ENCODE results near the gene SDCBP2. TPM values are rescaled to one million over a fixed set of nuclear protein-coding genes. Genes with fewer than 3 reads are reported as not detected.

The SDCBP2 gene
- total RNA-seq, 2 donors from 2014 or later, result 1.5 to 5.1 TPM

DNA sequence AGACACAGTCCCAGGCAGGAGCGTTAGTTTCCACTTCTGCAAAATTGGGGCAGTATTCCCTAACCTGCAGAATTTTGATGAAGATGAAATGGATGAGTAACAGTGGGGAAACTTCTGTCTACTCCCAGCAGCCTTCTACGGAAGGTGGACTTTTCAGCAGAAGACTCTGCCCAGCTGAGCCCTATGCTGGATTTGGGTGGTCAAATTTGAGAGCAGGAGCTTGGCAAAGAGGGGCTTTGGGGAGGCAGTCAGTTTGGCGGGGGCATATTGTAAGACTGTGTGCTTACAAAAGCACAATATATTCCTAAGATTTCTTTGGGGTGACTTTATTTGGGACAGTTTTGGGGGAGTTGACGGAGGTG lies 5.4 kb upstream of the SDCBP2 start:
- Mint-ChIP-seq H3K9me3 (no peaks in the 10 kb centered on the region), H3K4me1 (no peaks in the 10 kb centered on the region), H3K27ac (no peak overlapping the region), H3K27me3 (ENCODE audit: insufficient read depth) (no peaks in the 10 kb centered on the region), H3K36me3 (ENCODE audit: low read depth) (peaks cover 31% of the 10 kb centered on the region), H3K4me3 (no peak overlapping the region)
- Histone ChIP-seq H3K4me1 (ENCODE audit: control insufficient read depth, insufficient read depth, low read length) (no peaks in the 10 kb centered on the region), H3K36me3 (ENCODE audit: control insufficient read depth, insufficient read depth, low read length) (peaks cover 16% of the 10 kb centered on the region), H3K27ac (ENCODE audit: low read depth, low read length) (no peak overlapping the region), H3K4me3 (ENCODE audit: low read length) (no peak overlapping the region), H3K27me3 (ENCODE audit: control insufficient read depth, insufficient read depth, low read length, poor library complexity, severe bottlenecking) (no peaks in the 10 kb centered on the region), H3K9ac (ENCODE audit: extremely low read depth, low read length, poor library complexity, severe bottlenecking) (no peak overlapping the region), H3K9me3 (ENCODE audit: control insufficient read depth, low read length) (no peaks in the 10 kb centered on the region)
- DNase-seq, result peak; percentile 26
- TF ChIP-seq, protein P1, sequence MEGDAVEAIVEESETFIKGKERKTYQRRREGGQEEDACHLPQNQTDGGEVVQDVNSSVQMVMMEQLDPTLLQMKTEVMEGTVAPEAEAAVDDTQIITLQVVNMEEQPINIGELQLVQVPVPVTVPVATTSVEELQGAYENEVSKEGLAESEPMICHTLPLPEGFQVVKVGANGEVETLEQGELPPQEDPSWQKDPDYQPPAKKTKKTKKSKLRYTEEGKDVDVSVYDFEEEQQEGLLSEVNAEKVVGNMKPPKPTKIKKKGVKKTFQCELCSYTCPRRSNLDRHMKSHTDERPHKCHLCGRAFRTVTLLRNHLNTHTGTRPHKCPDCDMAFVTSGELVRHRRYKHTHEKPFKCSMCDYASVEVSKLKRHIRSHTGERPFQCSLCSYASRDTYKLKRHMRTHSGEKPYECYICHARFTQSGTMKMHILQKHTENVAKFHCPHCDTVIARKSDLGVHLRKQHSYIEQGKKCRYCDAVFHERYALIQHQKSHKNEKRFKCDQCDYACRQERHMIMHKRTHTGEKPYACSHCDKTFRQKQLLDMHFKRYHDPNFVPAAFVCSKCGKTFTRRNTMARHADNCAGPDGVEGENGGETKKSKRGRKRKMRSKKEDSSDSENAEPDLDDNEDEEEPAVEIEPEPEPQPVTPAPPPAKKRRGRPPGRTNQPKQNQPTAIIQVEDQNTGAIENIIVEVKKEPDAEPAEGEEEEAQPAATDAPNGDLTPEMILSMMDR (conservative IDR thresholded peaks at IDR 0.05), result no peak
- 91 to 96% methylated on average over 3 to 4 of the region's 4 CpGs for WGBS, 2 experiments (ENCODE audit: insufficient coverage in 1 of 2, insufficient read length in 1 of 2)

DNA sequence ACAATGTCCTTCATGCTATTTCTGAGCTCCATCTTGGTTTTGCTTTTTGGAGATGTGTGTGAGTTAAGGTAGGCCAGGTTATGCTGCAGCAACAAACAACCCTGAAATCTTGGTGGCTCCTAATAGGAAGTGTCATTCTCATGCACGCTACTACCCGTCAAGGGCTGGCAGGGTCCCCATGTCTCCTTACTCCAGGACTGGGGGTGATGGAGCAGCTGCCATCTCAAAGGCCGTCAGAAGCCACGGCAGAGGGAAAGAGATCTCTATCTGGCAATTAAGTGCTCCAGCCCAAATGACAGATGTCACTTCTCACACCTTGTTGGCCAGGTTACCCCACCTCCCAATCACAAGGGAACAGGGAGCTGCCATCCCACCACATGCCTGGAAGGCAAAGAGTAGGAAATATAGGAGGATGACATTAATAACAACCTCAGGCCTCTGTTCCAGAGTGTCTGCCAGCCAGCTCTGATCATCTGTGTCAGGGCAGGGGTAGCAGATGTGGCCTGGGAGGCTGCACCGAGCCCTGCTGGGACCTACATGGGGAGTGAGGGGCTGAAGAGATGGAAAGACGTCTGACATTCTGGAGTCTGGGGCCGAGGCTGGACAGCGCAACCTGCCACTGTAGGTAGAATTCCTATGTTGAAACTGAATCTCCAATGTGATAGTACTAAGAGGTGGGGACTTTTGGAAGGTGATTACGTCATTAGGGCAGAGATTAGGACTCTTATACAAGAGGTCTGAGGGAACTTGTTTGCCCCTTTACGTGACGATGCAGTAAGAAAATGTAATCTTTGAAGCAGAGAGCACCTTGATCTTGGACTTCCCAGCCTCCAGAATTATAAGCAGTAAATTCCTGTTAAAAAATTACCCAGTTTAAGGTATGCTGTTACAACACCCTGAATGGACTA lies 4.8 kb upstream of the SDCBP2 start:
- Histone ChIP-seq H3K4me1 (ENCODE audit: control insufficient read depth, insufficient read depth, low read length) (no peaks in the 10 kb centered on the region), H3K27ac (ENCODE audit: low read depth, low read length) (no peak overlapping the region), H3K4me3 (ENCODE audit: low read length) (no peak overlapping the region), H3K9ac (ENCODE audit: extremely low read depth, low read length, poor library complexity, severe bottlenecking) (no peak overlapping the region), H3K27me3 (ENCODE audit: control insufficient read depth, insufficient read depth, low read length, poor library complexity, severe bottlenecking) (no peaks in the 10 kb centered on the region), H3K9me3 (ENCODE audit: control insufficient read depth, low read length) (no peaks in the 10 kb centered on the region), H3K36me3 (ENCODE audit: control insufficient read depth, insufficient read depth, low read length) (peaks cover 16% of the 10 kb centered on the region)
- H3K9me3 Mint-ChIP-seq, result no peaks in the 10 kb centered on the region
- no peaks in the 10 kb centered on the region for H3K27me3 Mint-ChIP-seq (ENCODE audit: insufficient read depth)
- no peak overlapping the region for H3K4me3 Mint-ChIP-seq
- peaks cover 31% of the 10 kb centered on the region for H3K36me3 Mint-ChIP-seq (ENCODE audit: low read depth)
- peak; percentile 18 for DNase-seq
- no peaks in the 10 kb centered on the region for H3K4me1 Mint-ChIP-seq
- 93 to 95% methylated on average over 10 to 11 of the region's 11 CpGs for WGBS, 2 experiments (ENCODE audit: insufficient coverage in 1 of 2, insufficient read length in 1 of 2)
- no peak overlapping the region for H3K27ac Mint-ChIP-seq
- TF ChIP-seq, protein P1 (conservative IDR thresholded peaks at IDR 0.05), result no peak

DNA sequence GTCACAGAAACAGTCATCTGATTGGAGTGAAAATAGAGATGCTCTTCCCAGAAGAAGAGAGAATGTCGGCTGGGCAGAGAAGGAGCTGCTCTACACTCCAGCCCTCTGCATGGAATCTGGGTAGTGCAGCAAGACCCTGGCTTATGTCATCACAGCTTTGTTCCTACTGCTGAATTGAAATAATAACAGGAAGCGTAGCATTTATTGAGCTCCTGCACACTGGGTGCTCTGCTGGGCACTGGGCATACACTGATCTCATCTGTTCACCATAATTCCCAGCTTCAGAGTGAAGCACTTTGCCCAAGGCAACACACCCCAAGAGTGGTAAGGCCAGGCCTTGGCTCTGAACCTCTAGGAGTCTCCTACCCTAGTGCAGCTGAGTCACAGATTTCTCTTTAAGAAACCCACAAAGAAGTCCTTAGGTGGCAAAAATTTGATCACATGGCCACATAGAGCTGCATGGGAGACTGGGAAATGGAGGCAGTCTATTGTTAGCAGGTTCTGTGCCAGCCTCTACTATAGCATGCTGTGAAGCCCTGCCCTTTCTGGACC lies 3.9 kb upstream of the SDCBP2 start:
- peaks cover 31% of the 10 kb centered on the region for H3K36me3 Mint-ChIP-seq (ENCODE audit: low read depth)
- H3K9me3 ChIP-seq (ENCODE audit: control insufficient read depth, low read length), result no peaks in the 10 kb centered on the region
- no peaks in the 10 kb centered on the region for H3K4me1 ChIP-seq (ENCODE audit: control insufficient read depth, insufficient read depth, low read length)
- peaks cover 3% of the 10 kb centered on the region for H3K4me1 Mint-ChIP-seq
- H3K9ac ChIP-seq (ENCODE audit: extremely low read depth, low read length, poor library complexity, severe bottlenecking), result no peak overlapping the region
- DNase-seq, result peak; percentile 13
- H3K27me3 ChIP-seq (ENCODE audit: control insufficient read depth, insufficient read depth, low read length, poor library complexity, severe bottlenecking), result no peaks in the 10 kb centered on the region
- H3K27ac Mint-ChIP-seq, result no peak overlapping the region
- 93 to 94% methylated on average over 2 of the region's 2 CpGs for WGBS, 2 experiments (ENCODE audit: insufficient coverage in 1 of 2, insufficient read length in 1 of 2)
- no peak overlapping the region for H3K4me3 Mint-ChIP-seq
- H3K9me3 Mint-ChIP-seq, result no peaks in the 10 kb centered on the region
- H3K4me3 ChIP-seq (ENCODE audit: low read length), result no peak overlapping the region
- H3K27me3 Mint-ChIP-seq (ENCODE audit: insufficient read depth), result no peaks in the 10 kb centered on the region
- peaks cover 16% of the 10 kb centered on the region for H3K36me3 ChIP-seq (ENCODE audit: control insufficient read depth, insufficient read depth, low read length)
- TF ChIP-seq, protein P1 (conservative IDR thresholded peaks at IDR 0.05), result no peak
- no peak overlapping the region for H3K27ac ChIP-seq (ENCODE audit: low read depth, low read length)
